Measurements from ENCODE around the gene TECRL.
A peak's percentile ranks its signal among the peaks of the same experiment; 100 is the strongest.

The TECRL gene

DNA sequence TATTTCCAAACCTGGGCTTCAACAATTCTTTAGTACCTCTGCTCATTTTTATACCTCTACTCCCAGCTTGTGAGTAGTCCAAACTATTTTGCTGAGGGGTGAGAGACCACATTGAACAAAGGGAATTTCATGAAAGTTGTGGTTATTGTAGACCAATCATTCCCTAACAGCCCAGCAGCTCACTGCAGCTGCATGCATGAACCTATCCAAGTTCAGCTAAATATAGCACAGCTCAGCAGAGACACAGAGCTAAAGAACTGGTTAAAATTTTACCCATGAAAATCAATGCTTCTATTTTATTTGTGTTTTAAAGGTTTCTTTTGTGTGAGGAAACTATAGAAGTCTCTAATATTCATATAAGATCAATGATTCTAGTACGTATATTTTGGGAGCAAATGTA lies 82.7 kb downstream of the TECRL start:
- DNase-seq = no peak

DNA sequence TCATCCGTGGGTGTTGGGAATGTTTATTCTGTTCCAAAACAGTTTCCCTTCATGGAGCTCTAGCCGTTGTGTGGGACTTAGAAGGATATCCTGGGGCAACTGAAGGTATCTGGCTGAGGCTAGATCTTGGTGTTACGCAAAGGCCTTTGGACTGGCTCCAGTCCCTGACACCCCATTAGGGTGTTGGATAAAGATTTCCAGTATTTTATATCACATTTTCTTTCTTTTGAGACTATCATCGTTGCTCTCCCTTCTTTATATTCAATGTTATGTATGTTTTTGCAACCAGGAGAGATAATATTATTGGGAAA lies 103.0 kb downstream of the TECRL start:
- no peak for DNase-seq

DNA sequence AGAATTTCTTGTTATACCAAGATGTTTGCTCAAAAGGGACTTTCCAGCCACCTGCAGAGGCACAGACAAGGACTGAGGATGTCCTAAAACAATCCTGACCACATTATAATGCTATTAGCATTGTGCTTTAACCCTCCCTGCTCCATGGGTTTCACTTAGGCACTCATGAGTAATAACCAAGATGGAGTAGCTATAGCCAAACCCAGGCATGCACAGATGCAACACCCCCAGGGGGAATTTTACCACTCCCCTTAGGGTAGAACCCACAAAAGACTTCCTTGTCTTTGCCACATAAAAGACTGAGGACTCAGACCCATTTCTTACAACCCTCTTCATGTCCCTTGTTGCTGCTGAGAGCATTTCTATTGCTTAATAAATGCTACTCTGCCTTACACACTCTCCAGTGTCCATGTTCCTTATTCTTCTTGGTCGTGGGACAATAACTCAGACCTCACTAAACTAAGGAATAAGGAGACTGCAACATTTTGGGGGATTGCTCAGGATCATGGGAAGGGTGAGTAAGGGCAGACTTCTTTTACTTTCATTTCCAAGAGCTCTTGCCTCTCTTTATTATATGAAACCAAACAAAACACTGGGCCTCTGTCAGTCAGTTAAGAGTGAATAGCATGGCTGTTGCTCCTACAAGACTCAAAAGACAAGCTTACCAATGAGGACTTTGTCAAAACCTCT lies 103.5 kb downstream of the TECRL start:
- no peak for DNase-seq

DNA sequence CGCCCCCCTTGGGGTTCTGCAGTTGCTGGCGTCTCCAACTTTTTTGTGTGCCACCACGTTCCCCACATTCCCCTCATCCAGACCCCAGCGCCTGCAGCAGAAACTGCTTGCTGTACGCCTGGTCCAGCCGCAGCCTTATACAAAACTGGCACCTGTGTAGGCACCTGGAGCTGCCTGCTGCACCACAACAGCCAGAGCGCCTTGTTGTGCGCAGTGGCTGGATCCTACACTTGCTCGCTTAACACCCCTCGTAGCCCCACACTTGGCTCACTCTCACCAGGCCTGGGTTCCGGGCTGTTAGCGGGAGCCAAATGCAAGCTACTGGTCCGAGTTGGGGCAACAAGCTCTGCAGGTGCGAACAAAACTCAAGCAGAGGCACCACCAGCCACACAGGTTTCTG lies 136.8 kb downstream of the TECRL start:
- no peak for DNase-seq

DNA sequence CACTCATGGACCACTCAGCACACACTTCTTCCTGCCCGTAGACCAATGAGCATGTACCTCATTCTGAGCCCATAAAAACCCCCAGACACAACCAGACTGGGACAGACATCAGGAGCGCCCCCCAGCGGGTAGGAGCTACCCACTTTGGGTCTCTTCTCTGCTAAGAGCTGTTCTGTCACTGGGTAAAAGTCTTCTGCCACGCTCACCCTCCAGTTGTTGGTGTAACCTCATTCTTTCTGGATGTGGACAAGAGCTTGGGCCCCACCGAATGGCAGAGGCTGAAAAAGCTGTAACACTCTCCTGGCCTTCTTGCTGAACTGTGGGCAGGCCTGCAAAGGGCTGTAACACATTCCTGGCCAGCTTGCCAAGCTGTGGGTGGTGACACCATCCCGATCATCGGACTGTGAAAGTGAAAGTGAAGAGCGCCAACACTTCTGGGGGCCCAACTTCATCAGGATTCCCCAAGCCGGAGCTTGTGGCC lies 137.6 kb downstream of the TECRL start:
- DNase-seq = no peak

DNA sequence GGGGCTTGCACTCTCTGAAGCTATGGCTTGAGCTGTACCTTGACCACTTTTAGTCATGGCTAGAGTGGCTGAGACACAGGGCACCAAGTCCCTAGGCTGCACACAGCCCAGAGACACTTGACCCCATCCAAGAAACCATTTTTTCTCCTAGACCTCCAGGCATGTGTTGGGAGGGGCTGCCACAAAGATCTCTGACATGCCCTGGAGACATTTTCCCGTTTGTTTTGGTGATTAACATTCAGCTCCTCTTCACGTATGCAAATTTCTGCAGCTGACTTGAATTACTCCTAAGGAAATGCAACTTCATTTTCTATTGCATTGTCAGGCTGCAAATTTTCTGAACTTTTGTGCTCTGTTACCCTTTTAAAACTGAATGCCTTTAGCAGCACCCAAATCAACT lies 142.6 kb downstream of the TECRL start:
- no peak for DNase-seq

DNA sequence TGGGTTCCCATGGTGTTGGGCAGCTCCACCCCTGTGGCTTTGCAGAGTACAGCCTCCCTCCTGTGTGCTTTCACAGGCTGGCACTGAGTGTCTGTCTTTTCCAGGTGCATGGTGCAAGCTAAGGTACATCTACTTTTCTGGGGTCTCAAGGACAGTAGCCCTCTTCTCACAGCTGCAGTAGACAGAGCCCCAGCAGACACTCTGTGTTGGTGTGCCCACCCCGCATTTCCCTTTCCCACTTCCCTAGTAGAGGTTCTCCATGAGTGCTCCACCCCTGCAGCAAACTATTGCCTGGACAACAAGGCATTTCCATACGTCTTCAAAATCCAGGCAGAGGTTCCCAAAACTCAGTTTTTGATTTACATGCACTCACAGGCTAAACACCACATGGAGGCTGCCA lies 143.0 kb downstream of the TECRL start:
- no peak for DNase-seq

DNA sequence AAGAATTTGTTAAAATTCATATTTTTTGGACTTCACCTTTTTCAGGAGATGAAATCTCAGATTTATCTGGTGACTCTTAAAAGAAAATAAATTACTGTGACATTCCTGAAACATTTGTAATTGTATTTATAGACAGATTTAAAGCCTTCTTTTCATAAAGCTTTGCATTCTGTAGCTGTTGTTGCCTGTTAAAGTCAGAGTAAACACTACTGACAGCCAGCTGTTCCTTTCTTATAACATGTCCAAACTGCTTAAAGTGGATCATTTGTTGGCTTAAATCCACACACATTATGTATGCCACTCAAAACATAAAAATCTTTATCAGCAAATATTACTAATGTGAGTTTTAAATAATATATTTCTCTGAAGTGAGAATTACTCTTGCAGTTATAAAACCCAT lies 157.5 kb downstream of the TECRL start:
- no peak for DNase-seq

DNA sequence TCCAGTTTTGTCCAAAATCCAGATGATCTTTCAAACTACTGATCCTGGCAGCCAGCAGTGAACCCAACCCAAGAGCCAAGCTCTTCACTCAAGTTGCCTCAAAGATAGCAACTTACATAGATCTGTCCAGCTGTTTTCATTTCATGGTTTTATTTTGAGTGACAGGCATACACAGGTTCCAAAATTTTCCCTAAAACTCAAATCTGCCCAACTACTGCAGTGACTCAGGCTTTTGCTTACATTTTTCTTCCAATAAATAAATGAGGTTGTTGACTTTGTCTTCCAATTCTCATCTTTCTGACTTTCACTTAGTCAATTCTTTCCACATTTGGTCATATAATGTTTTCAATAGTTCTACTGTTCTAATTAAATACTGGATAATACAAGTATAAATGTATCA lies 158.8 kb downstream of the TECRL start:
- no peak for DNase-seq

DNA sequence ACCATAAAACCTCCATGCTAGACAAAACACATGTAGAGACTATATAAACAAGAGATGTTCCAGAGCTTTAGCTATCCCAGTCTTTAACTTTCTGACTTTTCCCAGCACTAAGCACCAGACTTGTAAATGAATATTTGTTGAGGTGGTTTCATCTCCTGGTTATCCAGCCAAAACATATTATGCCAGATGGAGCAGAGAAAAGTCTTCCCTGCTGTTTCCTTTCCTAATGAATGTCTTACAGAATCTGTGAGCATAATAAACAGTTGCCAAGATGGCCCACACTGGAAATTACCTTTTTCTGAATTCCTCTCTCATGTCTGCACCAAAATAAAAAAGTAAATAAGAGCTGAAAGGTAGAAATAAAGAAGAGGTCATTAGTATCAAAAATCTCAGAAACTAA lies 159.2 kb downstream of the TECRL start:
- DNase-seq = no peak

DNA sequence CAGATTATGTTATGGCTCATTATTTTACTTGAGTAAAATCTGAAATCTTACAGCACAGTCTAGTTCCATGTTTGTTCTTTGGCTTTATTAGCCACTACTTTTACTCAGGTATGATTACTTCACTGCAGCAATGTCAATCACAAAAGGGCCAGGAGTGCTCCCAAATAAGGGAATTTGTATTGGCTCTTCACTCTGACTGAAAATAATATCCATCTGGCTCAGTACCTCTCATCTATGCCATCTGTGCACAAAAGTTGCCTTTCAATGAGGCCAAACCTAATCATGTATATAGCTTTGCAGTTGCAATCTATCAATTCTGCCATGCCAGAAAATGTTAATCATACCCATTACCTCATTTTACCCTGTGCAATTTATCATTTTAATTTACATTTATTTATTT lies 161.1 kb downstream of the TECRL start:
- DNase-seq = no peak

DNA sequence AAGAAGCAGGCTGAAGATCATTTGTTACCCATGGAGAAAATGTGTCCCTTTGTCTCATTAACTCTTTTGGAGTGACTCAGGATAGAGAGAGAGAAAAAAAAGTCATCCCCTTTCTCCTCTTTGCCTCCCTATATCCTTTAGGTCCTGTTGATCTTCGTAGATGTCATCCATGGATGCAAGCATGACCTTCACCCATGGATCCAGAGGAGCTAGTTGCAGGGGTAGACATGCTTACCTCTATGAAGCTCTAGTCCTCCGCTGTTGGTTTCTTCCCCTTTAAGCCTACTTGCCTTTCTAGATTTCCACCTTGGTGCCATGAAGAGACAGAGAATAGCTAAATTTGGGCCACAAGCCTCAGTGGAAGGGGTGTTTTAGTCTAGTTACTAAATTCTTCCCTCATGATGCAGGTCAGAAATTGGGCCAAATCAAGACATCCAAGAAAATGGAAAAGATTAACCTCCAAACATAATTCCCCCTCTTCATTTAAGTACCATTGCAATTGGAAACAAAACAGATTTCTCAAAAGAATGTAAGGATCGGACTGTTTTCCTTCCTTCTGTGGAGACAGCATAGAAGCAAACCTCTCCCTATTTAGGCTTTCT lies 178.4 kb downstream of the TECRL start:
- DNase-seq = peak; percentile 24 to 34
